ENCODE data around the gene APEX1. TPM values are rescaled to one million over a fixed set of nuclear protein-coding genes. Genes with fewer than 3 reads are reported as not detected.
A peak's percentile ranks its signal among the peaks of the same experiment; 100 is the strongest.

Gene APEX1
- total RNA-seq, 1 donor from 2014 or later = 64.2 TPM

DNA sequence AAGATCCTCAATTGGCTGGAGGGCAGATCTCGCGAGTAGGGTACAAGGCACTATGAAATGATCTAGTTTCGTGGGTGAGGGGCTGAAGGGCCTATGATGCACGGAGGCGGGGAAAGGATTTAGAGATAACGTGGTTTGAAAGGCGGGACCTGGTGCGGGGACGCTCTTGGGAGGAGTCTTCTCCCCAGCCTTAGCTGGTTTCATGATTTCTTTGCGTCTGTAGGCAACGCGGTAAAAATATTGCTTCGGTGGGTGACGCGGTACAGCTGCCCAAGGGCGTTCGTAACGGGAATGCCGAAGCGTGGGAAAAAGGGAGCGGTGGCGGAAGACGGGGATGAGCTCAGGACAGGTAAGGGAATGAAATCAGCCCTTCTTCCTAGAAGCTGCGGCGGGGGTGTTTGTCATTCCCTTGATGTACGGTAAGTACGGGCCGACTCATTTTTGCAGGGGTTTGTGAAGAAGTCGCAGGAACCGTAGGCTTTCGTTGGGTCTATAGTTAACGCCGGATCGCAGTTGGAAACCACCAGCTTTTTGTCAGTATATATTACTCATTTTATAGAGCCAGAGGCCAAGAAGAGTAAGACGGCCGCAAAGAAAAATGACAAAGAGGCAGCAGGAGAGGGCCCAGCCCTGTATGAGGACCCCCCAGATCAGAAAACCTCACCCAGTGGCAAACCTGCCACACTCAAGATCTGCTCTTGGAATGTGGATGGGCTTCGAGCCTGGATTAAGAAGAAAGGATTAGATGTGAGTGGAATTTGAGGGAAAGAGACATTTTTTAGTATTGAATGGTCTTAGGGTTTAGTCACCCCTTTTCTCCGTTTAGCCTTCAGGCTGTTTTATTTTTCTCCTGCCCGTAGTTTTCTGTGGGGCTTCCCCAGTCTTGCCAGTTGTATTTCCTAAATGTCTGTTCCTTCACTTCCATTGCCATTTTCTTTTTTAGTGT is 602 bp downstream of the APEX1 start:
- Histone ChIP-seq H3K4me1 (ENCODE audit: control insufficient read depth in 3 of 3, insufficient read depth in 3 of 3, low read length in 3 of 3) (peaks cover 28 to 58% (median 33%) of the 10 kb centered on the region in 3 donors), H3K36me3 (ENCODE audit: control insufficient read depth in 3 of 3, insufficient read depth in 3 of 3, low read length in 3 of 3) (peaks cover 39 to 55% (median 41%) of the 10 kb centered on the region in 3 donors), H3K9ac (ENCODE audit: low read depth in 1 of 3, low read length in 3 of 3) (peak overlapping the region; percentile 77 to 97 (median 96)), H3K27me3 (ENCODE audit: control insufficient read depth in 3 of 3, insufficient read depth in 3 of 3, low read length in 3 of 3) (no peaks in the 10 kb centered on the region), H3K27ac (ENCODE audit: low read depth, low read length) (peak overlapping the region; percentile 95), H3K4me3 (ENCODE audit: low read length in 3 of 3) (peak overlapping the region; percentile 91 to 99 (median 98)), H3K9me3 (ENCODE audit: control insufficient read depth in 3 of 3, low read length in 3 of 3) (no peaks in the 10 kb centered on the region)

DNA sequence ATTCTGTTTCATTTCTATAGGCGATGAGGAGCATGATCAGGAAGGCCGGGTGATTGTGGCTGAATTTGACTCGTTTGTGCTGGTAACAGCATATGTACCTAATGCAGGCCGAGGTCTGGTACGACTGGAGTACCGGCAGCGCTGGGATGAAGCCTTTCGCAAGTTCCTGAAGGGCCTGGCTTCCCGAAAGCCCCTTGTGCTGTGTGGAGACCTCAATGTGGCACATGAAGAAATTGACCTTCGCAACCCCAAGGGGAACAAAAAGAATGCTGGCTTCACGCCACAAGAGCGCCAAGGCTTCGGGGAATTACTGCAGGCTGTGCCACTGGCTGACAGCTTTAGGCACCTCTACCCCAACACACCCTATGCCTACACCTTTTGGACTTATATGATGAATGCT is 1.9 kb downstream of the APEX1 start:
- Histone ChIP-seq H3K9me3 (ENCODE audit: control insufficient read depth in 3 of 3, low read length in 3 of 3) (no peaks in the 10 kb centered on the region), H3K27ac (ENCODE audit: low read depth, low read length) (no peak overlapping the region), H3K27me3 (ENCODE audit: control insufficient read depth in 3 of 3, insufficient read depth in 3 of 3, low read length in 3 of 3) (no peaks in the 10 kb centered on the region), H3K4me3 (ENCODE audit: low read length in 3 of 3) (no peak overlapping the region), H3K9ac (ENCODE audit: low read depth in 1 of 3, low read length in 3 of 3) (no peak overlapping the region), H3K4me1 (ENCODE audit: control insufficient read depth in 3 of 3, insufficient read depth in 3 of 3, low read length in 3 of 3) (peaks cover 32 to 62% (median 35%) of the 10 kb centered on the region in 3 donors), H3K36me3 (ENCODE audit: control insufficient read depth in 3 of 3, insufficient read depth in 3 of 3, low read length in 3 of 3) (peaks cover 35 to 47% (median 36%) of the 10 kb centered on the region in 3 donors)

DNA sequence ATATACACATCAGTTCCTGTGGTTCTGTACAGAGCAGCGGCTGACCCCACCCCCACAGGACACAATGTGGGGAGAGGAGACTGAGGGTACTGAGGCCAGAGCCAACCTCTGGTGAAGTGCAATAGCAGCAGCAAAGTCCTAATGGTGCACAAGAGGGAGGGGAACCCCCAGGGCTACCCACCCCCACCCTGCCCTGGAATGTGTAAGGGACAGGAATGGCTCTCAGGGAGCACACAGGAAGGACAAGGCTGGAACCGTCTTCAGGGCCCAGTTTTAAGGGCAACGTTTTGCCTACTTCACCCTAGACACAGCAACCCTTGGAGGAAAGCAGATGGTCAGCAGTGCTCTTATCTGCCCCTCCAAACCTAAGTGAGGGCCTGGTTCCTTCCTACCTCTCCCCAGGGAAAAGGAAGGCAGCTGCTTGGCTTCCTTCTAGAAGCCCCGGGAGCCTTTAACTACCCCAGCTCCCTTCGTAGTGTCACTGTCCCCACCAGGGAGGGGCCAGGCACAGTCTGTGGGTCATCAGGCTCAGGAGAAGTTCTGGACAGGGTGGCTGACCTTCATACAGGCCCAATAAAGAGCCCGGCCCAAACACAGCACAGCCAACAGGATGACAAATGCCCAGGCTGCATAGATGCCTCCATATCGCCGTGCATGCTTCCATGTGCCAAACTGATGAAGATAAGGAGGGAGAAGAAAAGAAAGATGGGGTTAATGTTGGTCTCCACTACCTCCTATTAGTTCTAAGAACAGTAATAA is 3.2 kb downstream of the APEX1 start:
- no peak overlapping the region for H3K4me3 ChIP-seq (ENCODE audit: low read length in 3 of 3)
- peaks cover 33 to 57% (median 35%) of the 10 kb centered on the region in 3 donors for H3K4me1 ChIP-seq (ENCODE audit: control insufficient read depth in 3 of 3, insufficient read depth in 3 of 3, low read length in 3 of 3)
- H3K9ac ChIP-seq (ENCODE audit: low read depth in 1 of 3, low read length in 3 of 3) = peak overlapping the region in 1 of 3 donors; percentile 26
- H3K9me3 ChIP-seq (ENCODE audit: control insufficient read depth in 3 of 3, low read length in 3 of 3) = no peaks in the 10 kb centered on the region
- peaks cover 29 to 42% (median 33%) of the 10 kb centered on the region in 3 donors for H3K36me3 ChIP-seq (ENCODE audit: control insufficient read depth in 3 of 3, insufficient read depth in 3 of 3, low read length in 3 of 3)
- no peaks in the 10 kb centered on the region for H3K27me3 ChIP-seq (ENCODE audit: control insufficient read depth in 3 of 3, insufficient read depth in 3 of 3, low read length in 3 of 3)
- no peak overlapping the region for H3K27ac ChIP-seq (ENCODE audit: low read depth, low read length)

DNA sequence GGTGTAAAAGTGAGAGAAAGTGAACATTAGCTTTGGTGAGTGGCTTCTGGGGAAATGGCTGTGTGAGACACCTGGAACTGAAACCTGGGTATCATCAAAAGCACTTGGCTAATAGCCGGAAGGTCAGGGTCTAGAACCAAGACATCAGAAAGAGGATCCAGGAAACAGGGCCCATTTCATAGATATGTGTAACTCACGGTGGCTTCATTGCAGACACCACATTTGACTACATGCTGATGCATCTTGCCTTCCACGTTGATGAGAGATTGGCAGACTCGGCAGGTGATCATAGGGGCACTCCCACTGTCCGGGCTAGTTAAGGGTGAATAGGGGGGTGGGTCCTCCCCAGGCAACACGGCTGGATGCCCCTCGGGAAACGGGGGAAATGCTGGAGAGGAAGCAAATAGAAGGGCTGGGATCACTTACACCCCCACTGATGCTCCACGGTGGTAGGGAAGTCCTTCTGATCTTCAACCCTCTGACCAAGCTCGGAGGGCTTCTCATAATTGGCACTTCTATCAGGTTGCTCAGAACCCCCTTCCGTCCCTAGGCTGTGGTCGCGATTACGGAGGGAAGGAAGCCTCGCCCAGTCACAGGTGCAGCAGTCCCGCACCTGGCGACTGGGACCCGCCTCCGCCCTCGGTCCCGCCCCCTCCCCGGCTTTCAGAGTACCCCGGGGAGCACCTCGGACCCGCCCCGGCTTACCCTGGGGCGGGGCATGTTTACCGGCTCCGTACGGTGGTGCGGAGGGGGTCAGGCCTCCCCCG is 5.6 kb downstream of the APEX1 start:
- Histone ChIP-seq H3K9ac (ENCODE audit: low read depth in 1 of 3, low read length in 3 of 3) (peak overlapping the region; percentile 78 to 94 (median 83)), H3K27ac (ENCODE audit: low read depth, low read length) (peak overlapping the region; percentile 93), H3K36me3 (ENCODE audit: control insufficient read depth in 3 of 3, insufficient read depth in 3 of 3, low read length in 3 of 3) (peaks cover 29 to 42% (median 32%) of the 10 kb centered on the region in 3 donors), H3K9me3 (ENCODE audit: control insufficient read depth in 3 of 3, low read length in 3 of 3) (no peaks in the 10 kb centered on the region), H3K4me1 (ENCODE audit: control insufficient read depth in 3 of 3, insufficient read depth in 3 of 3, low read length in 3 of 3) (peaks cover 22 to 39% (median 26%) of the 10 kb centered on the region in 3 donors), H3K4me3 (ENCODE audit: low read length in 3 of 3) (peak overlapping the region; percentile 83 to 91 (median 89)), H3K27me3 (ENCODE audit: control insufficient read depth in 3 of 3, insufficient read depth in 3 of 3, low read length in 3 of 3) (no peaks in the 10 kb centered on the region)

DNA sequence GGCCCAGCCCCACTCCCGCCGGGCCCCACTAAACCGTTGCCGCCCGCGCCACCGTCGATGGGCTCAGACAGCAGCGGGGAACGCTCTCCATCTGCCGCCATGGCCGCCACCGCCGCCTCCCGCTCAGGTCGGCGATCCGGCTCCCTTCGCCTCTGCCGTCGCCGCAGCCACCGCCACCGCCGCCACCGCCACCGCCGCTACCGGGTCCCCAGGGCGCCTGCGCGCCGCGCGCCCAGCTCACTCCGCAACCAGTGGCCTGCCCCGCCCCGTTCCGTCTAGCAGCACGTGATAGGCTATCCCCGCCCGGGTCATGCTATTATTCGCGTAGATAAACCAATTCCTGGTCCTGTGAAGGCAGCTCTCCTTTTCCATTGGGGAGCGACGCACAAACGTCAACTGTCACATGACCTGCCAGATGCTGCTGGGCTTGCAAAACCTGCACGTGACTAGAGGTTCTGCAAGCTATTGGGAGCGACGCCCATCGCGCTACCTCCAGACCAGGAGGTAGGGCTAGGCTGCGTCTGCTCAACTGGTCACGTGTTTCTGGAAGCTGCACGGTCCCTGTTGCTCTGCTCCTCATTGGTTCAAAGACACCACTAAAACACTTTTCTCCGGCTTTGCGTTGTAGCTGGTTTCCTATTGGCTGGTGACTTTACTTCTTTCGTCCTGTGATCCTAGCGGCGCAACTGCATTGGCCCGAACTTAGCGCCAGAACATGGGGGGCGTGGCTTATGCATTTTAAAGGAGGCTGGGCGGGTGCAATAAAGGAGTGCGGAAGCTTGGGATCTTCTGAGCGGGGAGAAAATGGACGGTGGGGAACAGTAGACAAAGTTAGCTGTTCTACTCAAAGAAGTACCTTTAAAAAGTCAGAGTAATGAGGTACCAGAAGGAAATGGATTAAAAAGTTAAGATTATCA is 6.5 kb downstream of the APEX1 start, which contains the start of gene PIP4P1:
TSS of gene PIP4P1 (minus strand) at position 210 of the 917 bp plus-strand sequence. CDS start at position 101, 109 bp downstream.
- peak within 1 kb of the TSS; percentile 83 to 91 (median 89) for H3K4me3 ChIP-seq (ENCODE audit: low read length in 3 of 3)
- no peaks in the 10 kb centered on the region for H3K27me3 ChIP-seq (ENCODE audit: control insufficient read depth in 3 of 3, insufficient read depth in 3 of 3, low read length in 3 of 3)
- H3K9me3 ChIP-seq (ENCODE audit: control insufficient read depth in 3 of 3, low read length in 3 of 3) = no peaks in the 10 kb centered on the region
- H3K9ac ChIP-seq (ENCODE audit: low read depth in 1 of 3, low read length in 3 of 3) = peak within 1 kb of the TSS; percentile 82 to 94 (median 83)
- H3K27ac ChIP-seq (ENCODE audit: low read depth, low read length) = peak within 1 kb of the TSS; percentile 93
- H3K36me3 ChIP-seq (ENCODE audit: control insufficient read depth in 3 of 3, insufficient read depth in 3 of 3, low read length in 3 of 3) = peaks cover 29 to 37% (median 32%) of the 10 kb centered on the region in 3 donors
- peaks cover 13 to 30% (median 23%) of the 10 kb centered on the region in 3 donors for H3K4me1 ChIP-seq (ENCODE audit: control insufficient read depth in 3 of 3, insufficient read depth in 3 of 3, low read length in 3 of 3)

DNA sequence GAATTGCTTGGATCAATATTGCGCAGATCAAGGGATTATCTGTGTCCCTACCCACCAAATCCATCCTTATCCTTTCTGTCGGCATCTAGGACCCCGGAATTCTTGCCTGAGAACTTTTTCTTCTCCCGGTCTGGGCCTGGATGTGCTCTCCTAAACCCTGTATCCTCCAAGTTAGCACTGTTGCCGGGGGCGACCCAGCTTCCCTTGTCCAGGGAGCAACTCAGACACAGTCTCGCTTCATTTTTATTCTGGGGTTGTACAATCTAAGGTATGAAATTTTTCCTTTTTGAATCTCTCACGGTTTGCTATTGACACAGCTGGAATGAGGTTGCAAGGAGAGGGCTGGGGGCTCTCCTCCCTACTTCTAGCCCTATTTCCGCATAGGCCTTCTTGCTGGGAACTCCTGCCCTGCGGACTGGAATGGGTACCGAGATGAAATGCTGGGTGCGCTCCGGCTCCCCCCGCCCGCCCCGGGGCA is 13.8 kb downstream of the APEX1 start:
- Histone ChIP-seq H3K9me3 (ENCODE audit: control insufficient read depth in 3 of 3, low read length in 3 of 3) (no peaks in the 10 kb centered on the region), H3K27ac (ENCODE audit: low read depth, low read length) (peak overlapping the region; percentile 77), H3K9ac (ENCODE audit: low read depth in 1 of 3, low read length in 3 of 3) (peak overlapping the region; percentile 79 to 87 (median 86)), H3K4me1 (ENCODE audit: control insufficient read depth in 3 of 3, insufficient read depth in 3 of 3, low read length in 3 of 3) (peaks cover 14 to 20% (median 18%) of the 10 kb centered on the region in 3 donors), H3K27me3 (ENCODE audit: control insufficient read depth in 3 of 3, insufficient read depth in 3 of 3, low read length in 3 of 3) (no peaks in the 10 kb centered on the region), H3K4me3 (ENCODE audit: low read length in 3 of 3) (peak overlapping the region; percentile 83 to 92 (median 91)), H3K36me3 (ENCODE audit: control insufficient read depth in 3 of 3, insufficient read depth in 3 of 3, low read length in 3 of 3) (no peaks in the 10 kb centered on the region)

DNA sequence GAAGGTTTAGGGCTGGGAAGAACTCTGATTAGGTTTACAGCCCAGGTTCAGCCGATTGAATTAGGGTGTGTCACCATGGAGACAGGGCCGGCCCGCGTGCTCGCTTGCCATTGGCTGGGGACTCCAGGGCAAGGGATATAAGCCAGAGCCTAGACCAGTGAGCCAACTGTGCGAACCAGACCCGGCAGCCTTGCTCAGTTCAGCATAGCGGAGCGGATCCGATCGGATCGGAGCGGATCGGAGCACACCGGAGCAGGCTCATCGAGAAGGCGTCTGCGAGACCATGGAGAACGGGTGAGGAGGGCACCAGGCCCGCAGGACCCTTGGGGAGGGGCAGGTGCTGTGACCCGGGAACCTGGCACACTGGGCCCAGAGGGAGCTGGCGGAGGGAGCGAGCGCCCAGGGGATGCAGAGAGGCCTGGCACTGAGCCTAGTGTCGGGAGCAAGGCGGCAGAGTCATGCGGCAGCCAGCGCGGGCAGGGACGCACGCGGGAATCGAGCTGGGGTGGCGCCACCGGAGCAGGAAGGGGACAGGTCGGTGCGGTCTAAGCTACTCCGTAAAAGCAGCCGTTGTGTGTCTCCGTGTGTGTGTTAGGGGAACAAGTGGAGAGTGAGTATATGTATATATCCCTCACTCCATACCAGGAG is 14.3 kb downstream of the APEX1 start, which contains the start of gene PNP:
TSS of gene PNP (plus strand) at position 165 of the 648 bp plus-strand sequence. CDS start at position 284, 119 bp downstream.
- no peaks in the 10 kb centered on the region for H3K9me3 ChIP-seq (ENCODE audit: control insufficient read depth in 3 of 3, low read length in 3 of 3)
- H3K27ac ChIP-seq (ENCODE audit: low read depth, low read length) = peak within 1 kb of the TSS; percentile 77
- peaks cover 14 to 20% (median 18%) of the 10 kb centered on the region in 3 donors for H3K4me1 ChIP-seq (ENCODE audit: control insufficient read depth in 3 of 3, insufficient read depth in 3 of 3, low read length in 3 of 3)
- H3K4me3 ChIP-seq (ENCODE audit: low read length in 3 of 3) = peak within 1 kb of the TSS; percentile 83 to 92 (median 91)
- H3K9ac ChIP-seq (ENCODE audit: low read depth in 1 of 3, low read length in 3 of 3) = peak within 1 kb of the TSS; percentile 79 to 87 (median 86)
- H3K27me3 ChIP-seq (ENCODE audit: control insufficient read depth in 3 of 3, insufficient read depth in 3 of 3, low read length in 3 of 3) = no peaks in the 10 kb centered on the region
- no peaks in the 10 kb centered on the region for H3K36me3 ChIP-seq (ENCODE audit: control insufficient read depth in 3 of 3, insufficient read depth in 3 of 3, low read length in 3 of 3)

DNA sequence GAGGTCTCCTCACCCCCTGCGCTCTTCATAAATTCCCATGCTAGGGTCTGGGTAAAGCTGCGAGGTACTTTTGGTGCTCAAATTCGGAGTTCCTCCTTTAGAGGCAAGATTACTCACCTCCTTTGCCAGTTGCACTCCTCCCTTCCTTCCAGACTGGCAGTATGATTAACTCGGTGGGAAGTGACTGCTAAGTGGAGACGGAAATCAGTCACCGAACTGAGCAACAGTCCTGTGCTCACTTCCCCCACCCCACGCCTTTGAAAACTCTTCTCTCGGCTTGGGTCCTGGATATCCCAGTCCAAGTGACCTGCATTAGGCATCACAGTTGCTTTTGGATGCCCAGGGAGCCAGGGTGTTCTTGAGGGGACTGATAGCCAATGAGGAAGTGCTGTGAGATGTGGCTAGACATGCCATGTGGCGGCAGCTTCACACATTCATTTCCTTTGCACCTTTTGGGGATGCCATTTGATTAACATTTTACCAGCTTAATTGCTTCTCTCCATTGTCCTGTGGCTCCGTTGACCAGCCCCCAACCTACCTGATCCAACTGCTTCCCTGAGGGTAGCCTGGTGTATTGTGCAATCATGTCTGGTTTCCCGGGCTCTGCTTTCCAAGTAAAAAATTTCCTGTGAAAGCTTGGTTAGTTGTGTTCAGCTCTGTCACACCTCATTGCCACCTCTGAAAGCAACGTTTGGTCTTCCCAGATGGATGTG is 15.0 kb downstream of the APEX1 start:
- H3K4me1 ChIP-seq (ENCODE audit: control insufficient read depth in 3 of 3, insufficient read depth in 3 of 3, low read length in 3 of 3) = peaks cover 14 to 20% (median 18%) of the 10 kb centered on the region in 3 donors
- no peaks in the 10 kb centered on the region for H3K9me3 ChIP-seq (ENCODE audit: control insufficient read depth in 3 of 3, low read length in 3 of 3)
- peaks cover 0 to 5% (median 2%) of the 10 kb centered on the region in 3 donors for H3K36me3 ChIP-seq (ENCODE audit: control insufficient read depth in 3 of 3, insufficient read depth in 3 of 3, low read length in 3 of 3)

More for the DNA sequence above, 15.0 kb downstream of the APEX1 start:
- Histone ChIP-seq H3K4me3 (ENCODE audit: low read length in 3 of 3) (peak overlapping the region; percentile 83 to 92 (median 91)), H3K27ac (ENCODE audit: low read depth, low read length) (peak overlapping the region; percentile 77), H3K9ac (ENCODE audit: low read depth in 1 of 3, low read length in 3 of 3) (peak overlapping the region; percentile 79 to 87 (median 86)), H3K27me3 (ENCODE audit: control insufficient read depth in 3 of 3, insufficient read depth in 3 of 3, low read length in 3 of 3) (no peaks in the 10 kb centered on the region)

Data from skeletal muscle tissue (tissue), 4 donors.